Activated CD4-positive, alpha-beta T cell treated with anti-CD3 and anti-CD28 coated beads, Interleukin-2, amount 50 U/mL, for 4 hours (primary cell): ENCODE results near the gene TCF25.
"Not testable (repeated sequence)": the region's sequence is repeated elsewhere in the genome, so short reads cannot be mapped to it uniquely, and the experiment has no call there.

Experiments used
- DNase-seq, 2 experiments: peaks; one replicate each; pipeline ENCODE4 v3.0.0-alpha.2; 2020

Gene TCF25

DNA sequence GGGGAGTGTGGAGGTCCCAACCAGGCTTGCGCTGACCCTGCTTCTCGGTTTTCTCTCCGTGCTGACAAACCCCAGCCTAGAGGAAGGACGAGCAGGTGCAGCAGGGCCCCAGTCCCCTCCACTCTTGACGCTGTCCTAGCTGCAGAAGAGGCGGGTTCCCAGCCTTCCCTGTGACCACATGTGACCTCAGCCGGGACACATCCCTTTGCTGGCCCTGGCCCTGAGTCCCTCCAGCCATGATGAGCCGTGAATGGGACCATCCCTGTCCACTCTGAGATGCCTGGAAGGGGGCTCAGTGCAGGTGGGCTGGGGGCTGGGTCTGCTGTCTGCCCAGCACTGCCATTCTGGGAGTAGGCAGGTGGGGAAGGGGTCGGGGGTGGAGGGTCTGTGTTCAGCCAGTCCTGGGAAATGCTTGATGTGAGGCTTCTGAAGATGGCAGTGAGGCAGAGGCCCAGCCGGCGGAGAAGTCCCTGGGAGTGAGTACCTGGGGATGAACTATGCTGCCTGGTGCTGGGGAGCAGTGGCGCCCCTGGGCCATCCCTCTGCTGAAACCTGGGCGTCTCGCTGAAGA, 47.8 kb downstream of the TCF25 start:
- no peak for DNase-seq

- DNase-seq: no peak
Observed at GRCh38 chr16:89921702-89922476, 48.5 kb downstream of the TCF25 start.

DNA sequence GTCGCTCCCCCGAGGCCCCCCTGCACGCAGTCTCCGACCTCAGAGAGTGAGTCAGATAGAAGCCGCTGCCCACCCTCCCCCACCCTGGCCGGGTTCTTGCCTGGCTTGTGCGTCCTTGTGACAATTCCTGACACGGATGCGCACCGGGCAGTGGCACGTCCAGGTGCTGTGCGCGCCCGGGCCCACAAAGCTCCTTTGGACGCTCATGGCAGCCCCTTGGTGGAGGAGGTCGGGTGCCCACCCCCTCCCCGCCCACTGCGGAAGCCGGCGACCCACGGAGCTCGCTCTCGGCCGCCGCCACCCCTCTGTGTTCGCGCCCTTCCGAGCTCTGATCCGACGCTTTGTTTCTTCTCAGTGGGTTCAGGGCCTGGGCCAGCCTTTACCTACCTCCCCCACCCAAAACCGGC, 49.1 kb downstream of the TCF25 start:
- DNase-seq: no peak

DNA sequence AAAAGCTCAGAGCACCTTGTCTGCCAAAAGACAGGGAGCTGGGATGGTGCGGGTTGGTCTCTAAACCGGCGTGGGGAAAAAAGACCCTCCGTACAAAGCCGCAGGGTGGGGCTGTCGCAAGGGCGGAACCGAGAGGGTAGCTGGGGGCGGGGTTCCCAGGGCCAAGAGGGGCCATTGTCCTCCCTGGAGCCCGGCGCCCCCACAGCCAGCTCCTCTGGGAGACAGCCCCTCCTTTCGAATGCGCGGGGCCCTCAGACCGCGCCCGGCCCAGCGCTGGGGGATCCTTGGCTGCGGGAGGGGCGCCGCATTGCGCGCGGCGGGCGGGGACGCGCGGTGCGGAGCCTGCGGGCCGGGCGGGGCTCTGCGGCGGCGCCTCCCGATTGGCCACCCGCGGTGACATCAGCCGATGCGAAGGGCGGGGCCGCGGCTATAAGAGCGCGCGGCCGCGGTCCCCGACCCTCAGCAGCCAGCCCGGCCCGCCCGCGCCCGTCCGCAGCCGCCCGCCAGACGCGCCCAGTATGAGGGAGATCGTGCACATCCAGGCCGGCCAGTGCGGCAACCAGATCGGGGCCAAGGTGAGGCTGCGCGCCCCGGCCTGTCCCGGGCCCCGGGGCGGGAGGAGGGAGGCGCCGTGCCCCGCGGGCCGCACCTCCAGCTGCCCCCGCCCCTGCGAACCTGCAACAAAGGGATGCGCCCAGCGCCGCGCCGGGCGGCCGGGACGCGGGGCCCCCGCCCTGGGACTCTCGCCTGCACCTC, 49.7 kb downstream of the TCF25 start, which contains the start of gene TUBB3:
TSS of gene TUBB3 (plus strand) at position 459 of the 756 bp plus-strand sequence. CDS start at position 519, 60 bp downstream.
- DNase-seq: no peak

DNA sequence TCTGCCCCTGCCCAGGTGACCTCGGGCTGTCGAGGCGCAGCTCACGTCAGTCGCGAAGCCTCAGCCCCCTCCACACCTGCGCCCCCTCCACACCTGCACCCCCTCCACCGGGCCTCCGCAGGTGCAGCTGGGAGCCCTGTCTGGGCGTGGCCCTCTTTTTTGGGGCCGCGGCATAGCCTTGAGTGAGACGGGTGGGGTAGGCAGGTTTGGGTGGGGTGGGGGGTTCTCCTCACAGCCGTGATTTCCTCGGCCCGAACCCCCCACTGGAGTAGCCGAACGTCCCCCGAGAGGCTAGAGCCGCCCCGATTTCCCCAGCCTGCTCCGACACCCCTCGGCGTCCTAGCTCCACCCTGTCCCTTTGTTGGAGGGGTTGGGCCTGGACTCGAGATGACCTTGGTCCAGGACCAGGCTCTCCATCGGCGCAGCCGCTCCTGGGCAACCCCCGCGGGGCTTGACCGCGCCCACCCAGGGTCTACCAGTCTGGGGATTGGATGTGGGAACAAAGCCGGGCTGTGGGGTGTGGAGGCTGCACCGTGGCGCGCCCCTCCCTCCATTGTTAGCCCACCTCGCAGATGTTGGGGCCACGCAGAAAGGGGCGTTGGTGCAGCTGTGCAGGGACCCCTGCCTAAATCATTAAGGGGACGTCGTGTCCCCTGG, 50.4 kb downstream of the TCF25 start:
- DNase-seq: no peak

GRCh38 chr16:89924297-89924924, 51.0 kb downstream of the TCF25 start:
- peak in 1 of 2 experiments; percentile 27 for DNase-seq

DNA sequence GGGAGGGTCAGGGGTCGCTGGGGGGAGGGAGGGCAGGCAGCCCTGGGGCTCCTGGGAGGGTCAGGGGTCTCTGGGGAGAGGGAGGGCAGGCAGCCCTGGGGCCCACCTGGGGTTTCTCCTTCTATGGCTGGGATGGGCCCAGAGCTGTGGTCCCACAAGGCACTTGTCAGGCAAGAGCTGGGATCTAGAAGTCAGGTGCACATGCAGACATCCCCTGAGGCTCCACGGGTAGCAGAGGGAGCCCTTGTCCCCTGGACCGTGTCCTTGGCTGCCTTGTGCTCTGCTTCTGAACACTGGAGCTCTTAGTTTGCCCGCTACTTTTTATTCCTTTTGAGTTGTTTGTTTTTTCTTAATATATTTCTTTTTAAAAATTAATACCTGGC, 51.5 kb downstream of the TCF25 start:
- no peak for DNase-seq

- no peak for DNase-seq
Observed at GRCh38 chr16:89925596-89926079, 52.2 kb downstream of the TCF25 start.

DNA sequence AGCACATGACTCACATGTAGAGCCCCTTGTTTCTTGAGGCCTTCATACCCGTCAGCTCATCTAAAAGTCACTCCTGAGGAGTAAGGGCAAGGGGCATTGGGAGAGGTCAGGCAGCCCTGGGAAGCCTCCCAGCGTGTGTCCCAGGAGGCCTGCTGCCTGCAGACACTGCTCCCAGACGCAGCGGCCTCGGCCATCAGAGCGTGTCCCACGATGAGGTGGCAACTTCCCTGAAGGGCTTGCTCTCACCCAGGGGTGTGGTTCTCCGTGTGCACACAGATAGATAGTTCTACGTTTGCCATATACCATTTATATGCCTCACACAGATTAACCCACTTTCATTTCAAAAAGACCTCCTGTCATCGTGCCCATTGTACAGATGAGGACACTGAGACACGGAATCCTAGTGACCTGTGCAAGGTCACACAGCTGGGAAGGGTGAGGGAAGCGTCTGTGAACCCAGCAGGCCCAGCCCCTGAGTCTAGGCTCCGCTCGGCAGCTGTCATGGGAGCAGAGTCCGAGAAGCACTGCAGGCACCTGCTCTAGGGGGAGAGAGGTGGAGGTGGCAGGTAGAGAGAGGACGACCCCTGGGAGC, 58.0 kb downstream of the TCF25 start:
- DNase-seq: no peak

DNA sequence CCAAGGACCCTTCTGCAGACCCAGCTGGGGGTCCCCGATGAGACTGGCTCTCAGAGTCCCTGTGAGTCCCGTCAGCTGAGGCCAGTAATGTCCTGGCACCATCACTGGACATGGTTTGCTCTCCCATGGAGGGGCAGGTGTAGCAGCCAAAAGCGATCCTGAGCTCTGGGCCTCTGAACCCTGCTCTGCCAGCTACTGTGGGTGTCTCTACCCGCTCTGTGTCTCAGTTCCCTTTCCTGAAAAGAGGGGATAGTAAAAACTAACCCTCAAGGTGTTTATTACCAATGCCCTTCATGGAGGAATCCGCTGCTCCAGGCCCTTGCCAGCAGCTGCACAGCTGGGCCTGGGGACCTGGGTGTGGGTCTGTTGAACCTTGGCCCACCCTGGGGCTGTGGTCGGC, 58.6 kb downstream of the TCF25 start:
- no peak for DNase-seq

GRCh38 chr16:89934019-89934418, 60.6 kb downstream of the TCF25 start:
- not testable (repeated sequence) for DNase-seq

DNA sequence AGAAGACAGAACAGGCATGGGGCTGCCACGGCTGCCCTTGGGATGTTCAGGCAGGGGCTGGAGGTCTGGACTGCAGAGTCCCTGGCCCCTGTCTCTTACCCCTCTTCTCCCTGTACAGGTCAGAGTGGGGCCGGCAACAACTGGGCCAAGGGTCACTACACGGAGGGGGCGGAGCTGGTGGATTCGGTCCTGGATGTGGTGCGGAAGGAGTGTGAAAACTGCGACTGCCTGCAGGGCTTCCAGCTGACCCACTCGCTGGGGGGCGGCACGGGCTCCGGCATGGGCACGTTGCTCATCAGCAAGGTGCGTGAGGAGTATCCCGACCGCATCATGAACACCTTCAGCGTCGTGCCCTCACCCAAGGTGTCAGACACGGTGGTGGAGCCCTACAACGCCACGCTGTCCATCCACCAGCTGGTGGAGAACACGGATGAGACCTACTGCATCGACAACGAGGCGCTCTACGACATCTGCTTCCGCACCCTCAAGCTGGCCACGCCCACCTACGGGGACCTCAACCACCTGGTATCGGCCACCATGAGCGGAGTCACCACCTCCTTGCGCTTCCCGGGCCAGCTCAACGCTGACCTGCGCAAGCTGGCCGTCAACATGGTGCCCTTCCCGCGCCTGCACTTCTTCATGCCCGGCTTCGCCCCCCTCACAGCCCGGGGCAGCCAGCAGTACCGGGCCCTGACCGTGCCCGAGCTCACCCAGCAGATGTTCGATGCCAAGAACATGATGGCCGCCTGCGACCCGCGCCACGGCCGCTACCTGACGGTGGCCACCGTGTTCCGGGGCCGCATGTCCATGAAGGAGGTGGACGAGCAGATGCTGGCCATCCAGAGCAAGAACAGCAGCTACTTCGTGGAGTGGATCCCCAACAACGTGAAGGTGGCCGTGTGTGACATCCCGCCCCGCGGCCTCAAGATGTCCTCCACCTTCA, 61.5 kb downstream of the TCF25 start:
- DNase-seq: no peak

- not testable (repeated sequence) for DNase-seq
Observed at GRCh38 chr16:89935620-89936019, 62.2 kb downstream of the TCF25 start.

DNA sequence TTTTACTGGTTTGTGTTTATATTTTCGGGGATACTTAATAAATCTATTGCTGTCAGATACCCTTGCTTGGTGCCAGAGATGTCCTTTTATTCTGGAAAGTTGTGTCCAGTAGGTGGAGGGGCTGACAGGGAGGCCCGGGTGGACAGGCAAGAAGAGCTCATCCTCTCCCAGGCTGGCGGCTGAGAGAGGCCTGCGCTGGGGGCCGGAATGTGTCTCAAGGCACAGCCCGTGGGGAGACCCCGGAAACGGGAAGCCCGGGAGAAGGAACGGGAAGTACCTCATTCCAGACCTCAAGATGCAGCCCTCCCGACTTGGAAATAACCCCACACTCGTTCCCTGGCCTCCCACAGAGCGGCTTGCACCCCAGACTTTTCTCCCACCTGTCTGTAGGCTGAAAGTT, 62.6 kb downstream of the TCF25 start:
- DNase-seq: no peak

DNA sequence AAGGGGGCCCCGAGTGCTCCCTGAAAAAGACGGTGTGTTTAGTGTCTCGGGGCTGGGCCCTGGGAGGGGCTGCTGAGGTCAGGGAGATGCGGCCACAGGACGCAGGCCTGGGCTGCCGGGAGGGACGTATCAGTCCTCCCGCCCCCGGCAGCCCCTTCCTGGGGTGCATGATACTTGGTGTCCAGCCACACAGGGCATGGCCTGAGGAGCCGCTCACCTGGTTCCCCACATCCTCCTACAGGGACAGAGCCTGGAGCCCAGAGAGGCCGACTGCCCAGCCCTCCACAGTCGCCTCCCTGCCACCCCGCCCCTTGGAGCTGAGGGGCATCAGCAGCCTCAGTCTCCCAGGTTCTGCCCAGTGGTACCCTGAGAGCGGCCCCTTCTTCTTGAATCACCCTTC, 63.1 kb downstream of the TCF25 start:
- no peak for DNase-seq

DNA sequence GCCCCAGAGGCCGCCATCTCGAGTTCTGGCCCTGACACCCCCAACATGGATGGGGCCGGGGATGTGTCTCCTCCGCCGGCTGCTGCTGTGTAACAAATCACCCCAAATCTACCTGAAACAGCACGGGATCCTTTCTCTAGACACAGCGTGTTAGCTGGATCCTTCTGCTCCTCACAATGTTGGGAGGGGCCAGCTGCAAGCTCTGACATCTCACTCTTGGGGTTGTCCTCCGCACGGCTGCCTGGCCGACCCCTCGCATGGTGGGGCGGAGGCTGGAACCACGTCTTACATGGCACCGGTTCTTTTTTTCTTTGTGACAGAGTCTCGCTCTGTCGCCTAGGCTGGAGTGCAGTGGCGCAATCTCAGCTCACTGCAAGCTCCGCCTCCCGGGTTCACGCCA, 63.6 kb downstream of the TCF25 start:
- DNase-seq: no peak

GRCh38 chr16:89938175-89938885, 64.9 kb downstream of the TCF25 start:
- no peak for DNase-seq

GRCh38 chr16:89944773-89945172, 71.4 kb downstream of the TCF25 start:
- DNase-seq: no peak

- no peak for DNase-seq
Observed at GRCh38 chr16:89945654-89946053, 72.3 kb downstream of the TCF25 start.

DNA sequence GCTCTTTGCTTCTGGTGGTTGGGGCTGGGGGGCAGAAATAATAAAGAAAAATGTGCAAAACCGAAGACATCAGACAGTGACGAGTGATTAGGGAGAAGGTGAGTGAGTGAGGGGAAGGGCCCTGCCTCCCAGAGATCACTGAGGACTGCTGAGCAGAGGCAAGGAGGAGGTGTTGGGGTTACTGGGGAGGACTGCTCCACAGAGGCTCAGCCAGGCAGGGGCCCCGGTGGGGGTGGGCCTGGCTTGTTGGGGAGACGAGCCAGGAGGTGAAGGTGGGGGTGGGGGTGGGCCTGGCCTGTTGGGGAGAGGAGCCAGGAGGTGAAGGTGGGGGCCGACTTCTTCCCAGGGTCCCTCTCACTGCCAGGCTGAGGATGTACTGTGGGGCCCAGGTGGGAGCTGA, 73.1 kb downstream of the TCF25 start:
- DNase-seq: no peak
